Vagina (tissue), 2 donors: ENCODE measurements around the gene ASCC2. TPM values are rescaled to one million over a fixed set of nuclear protein-coding genes. Genes with fewer than 3 reads are reported as not detected.
A peak's percentile ranks its signal among the peaks of the same experiment; 100 is the strongest.

Experiments
- DNase-seq, 2 donors: peaks; one replicate each; pipeline ENCODE4 v3.0.0-alpha.2; 2017; ENCODE audit errors: extremely low spot score in 2 of 2
- H3K27ac ChIP-seq: fragments of 200-600 bp; sonication (generic); one replicate; pipeline ENCODE4 v1.5.1; 2019
- H3K27me3 ChIP-seq: fragments of 200-600 bp; sonication (generic); one replicate; pipeline ENCODE4 v1.5.1; 2019
- H3K36me3 ChIP-seq, 2 donors: fragments of 200-600 bp; sonication (generic); one replicate each; pipeline ENCODE4 v1.5.1; 2017 to 2019
- H3K4me1 ChIP-seq: fragments of 200-600 bp; sonication (generic); one replicate; pipeline ENCODE4 v1.5.1; 2019
- H3K4me3 ChIP-seq, 2 donors: fragments of 200-600 bp; sonication (generic); 1 replicate in 1 of 2; 2 replicates in 1 of 2; pipeline ENCODE4 v1.5.1; 2016 to 2019
- H3K9me3 ChIP-seq: fragments of 200-600 bp; sonication (generic); one replicate; pipeline ENCODE4 v1.5.1; 2019
- POLR2A ChIP-seq, 2 donors: fragments of 450-650 bp; IDR thresholded peaks; one replicate each; pipeline ENCODE4 v1.6.1; 2017; ENCODE audit warnings: antibody characterized with exemption in 2 of 2, mild to moderate bottlenecking in 2 of 2, moderate library complexity in 2 of 2
- POLR2AphosphoS5 ChIP-seq, 2 donors: sonication (generic); formaldehyde crosslinking; IDR thresholded peaks; one replicate each; pipeline ENCODE4 v1.9.0; 2017; ENCODE audit warnings: antibody characterized with exemption in 2 of 2, mild to moderate bottlenecking in 2 of 2, low read depth in 1 of 2; ENCODE audit not compliant: insufficient read depth in 1 of 2
- intact Hi-C: fragments of 100-400 bp; cut with DNase I; formaldehyde crosslinking; loops from one replicate; pipeline ENCODE4 v1.15.1; 2023
- total RNA-seq: library from RNA; depleted of rRNA; stranded (reverse); fragments of >200 nt; gene quantifications from one replicate; pipeline ENCODE4 v1.2.3, GENCODE V29; 2016
- TF ChIP-seq, protein P1 (sequence below), 3 experiments: fragments of 450-650 bp in 2 of 3; fragments of 200-600 bp in 1 of 3; sonication (generic) in 1 of 3; IDR thresholded peaks; one replicate each; pipeline ENCODE4 v1.5.1; 2017 to 2019; ENCODE audit warnings: antibody characterized with exemption in 3 of 3, mild to moderate bottlenecking in 2 of 3, moderate library complexity in 2 of 3

ASCC2 gene
- total RNA-seq, 1 donor from 2014 or later, result 62.6 TPM

DNA sequence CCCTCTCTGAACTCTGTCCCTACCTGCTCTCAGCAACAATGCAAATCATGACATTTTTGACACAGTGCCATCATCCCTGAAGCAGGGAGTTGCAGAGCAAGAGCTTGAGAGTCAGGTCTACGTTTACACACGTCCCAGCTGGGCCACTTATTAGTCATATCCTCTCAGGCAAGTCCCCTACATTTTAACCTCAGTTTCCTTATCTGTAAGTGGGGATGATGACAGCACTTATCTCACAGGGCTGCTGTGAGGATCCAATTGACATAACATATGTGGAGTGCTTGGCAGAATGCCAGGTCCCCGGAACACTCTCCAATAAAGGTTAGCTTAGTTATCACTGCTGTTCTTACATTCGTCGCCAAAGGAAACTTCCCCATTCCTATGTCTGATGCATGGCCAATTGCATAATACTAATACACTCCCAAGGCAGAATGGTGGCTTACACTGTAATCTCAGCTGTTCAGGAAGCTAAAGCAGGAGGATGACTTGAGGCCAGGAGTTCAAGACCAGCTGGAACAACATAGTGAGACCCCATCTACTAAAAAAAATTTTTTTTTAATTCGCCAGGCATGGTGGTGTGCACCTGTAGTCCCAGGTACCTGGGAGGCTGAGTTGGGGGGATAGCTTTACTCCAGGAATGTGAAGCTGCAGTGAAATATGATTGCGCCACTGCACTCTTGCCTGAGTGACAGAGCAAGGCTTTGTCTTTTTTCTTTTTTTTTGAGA lies 16.6 kb downstream of the ASCC2 start:
- no peak for DNase-seq
- Histone ChIP-seq H3K27me3 (no peaks in the 10 kb centered on the region), H3K27ac (no peak overlapping the region)

DNA sequence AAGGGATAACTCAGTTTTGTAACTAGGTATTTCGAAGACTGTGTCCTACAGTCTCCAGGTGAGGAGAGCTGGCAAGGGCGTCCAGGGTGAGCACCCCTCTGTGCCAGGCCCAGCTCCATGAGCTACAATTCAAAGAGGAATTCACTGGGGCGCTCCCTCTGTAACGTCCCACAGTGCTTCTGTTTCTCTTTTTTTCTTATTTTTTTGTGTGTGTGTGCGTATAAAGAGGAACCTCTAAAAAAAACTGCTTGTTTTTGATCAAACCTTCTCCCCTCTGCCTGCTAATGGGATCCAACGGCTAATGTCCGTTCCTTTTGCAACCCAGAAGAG lies 17.1 kb downstream of the ASCC2 start:
- no peak overlapping the region for H3K27ac ChIP-seq
- peaks cover 20% of the 10 kb centered on the region for H3K4me1 ChIP-seq
- TF ChIP-seq, protein P1, sequence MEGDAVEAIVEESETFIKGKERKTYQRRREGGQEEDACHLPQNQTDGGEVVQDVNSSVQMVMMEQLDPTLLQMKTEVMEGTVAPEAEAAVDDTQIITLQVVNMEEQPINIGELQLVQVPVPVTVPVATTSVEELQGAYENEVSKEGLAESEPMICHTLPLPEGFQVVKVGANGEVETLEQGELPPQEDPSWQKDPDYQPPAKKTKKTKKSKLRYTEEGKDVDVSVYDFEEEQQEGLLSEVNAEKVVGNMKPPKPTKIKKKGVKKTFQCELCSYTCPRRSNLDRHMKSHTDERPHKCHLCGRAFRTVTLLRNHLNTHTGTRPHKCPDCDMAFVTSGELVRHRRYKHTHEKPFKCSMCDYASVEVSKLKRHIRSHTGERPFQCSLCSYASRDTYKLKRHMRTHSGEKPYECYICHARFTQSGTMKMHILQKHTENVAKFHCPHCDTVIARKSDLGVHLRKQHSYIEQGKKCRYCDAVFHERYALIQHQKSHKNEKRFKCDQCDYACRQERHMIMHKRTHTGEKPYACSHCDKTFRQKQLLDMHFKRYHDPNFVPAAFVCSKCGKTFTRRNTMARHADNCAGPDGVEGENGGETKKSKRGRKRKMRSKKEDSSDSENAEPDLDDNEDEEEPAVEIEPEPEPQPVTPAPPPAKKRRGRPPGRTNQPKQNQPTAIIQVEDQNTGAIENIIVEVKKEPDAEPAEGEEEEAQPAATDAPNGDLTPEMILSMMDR (IDR thresholded peaks at IDR 0.05), result no peak
- TF ChIP-seq POLR2A (IDR thresholded peaks at IDR 0.05), result no peak
- no peak for TF ChIP-seq POLR2AphosphoS5 (IDR thresholded peaks at IDR 0.05; ENCODE audit: insufficient read depth in 1 of 2, low read depth in 1 of 2)
- no peaks in the 10 kb centered on the region for H3K9me3 ChIP-seq
- no peak overlapping the region for H3K4me3 ChIP-seq
- H3K27me3 ChIP-seq, result no peaks in the 10 kb centered on the region
- intact Hi-C loops, result no loop called here
- H3K36me3 ChIP-seq, result peaks cover 0 to 59% of the 10 kb centered on the region in 2 donors
- no peak for DNase-seq

More for the DNA sequence above, 16.6 kb downstream of the ASCC2 start:
- peak in 1 of 2 donors; percentile 77 for TF ChIP-seq POLR2AphosphoS5 (IDR thresholded peaks at IDR 0.05; ENCODE audit: insufficient read depth in 1 of 2, low read depth in 1 of 2)
- TF ChIP-seq POLR2A (IDR thresholded peaks at IDR 0.05), result no peak
- intact Hi-C loops, result no loop called here
- H3K4me1 ChIP-seq, result peaks cover 15% of the 10 kb centered on the region
- peaks cover 0 to 60% of the 10 kb centered on the region in 2 donors for H3K36me3 ChIP-seq
- no peaks in the 10 kb centered on the region for H3K9me3 ChIP-seq
- H3K4me3 ChIP-seq, result no peak overlapping the region

DNA sequence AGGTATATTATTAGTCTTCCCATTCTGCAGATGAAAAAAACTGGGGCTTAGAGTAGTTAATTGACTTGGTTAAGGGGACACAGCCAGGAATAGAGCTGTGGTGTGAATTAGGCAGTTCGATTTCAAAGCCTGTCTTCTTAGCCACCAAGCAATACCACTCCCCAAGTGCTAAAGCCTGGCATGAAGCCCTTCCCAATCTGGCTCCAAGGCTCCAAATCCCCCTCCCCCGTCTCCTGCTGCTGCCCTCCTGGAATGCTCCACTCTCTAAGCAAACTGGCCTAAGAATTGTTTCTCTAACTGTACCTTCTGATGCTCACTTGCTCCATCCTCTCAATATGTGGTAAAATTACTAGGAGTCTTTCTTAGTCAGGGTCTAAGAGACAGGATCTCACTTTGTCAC lies 18.6 kb downstream of the ASCC2 start:
- intact Hi-C loops, result no loop called here
- no peak for DNase-seq
- Histone ChIP-seq H3K9me3 (no peaks in the 10 kb centered on the region), H3K27ac (no peak overlapping the region), H3K4me3 (no peak overlapping the region), H3K36me3 (peaks cover 0 to 59% of the 10 kb centered on the region in 2 donors), H3K27me3 (no peaks in the 10 kb centered on the region), H3K4me1 (peaks cover 25% of the 10 kb centered on the region)
- no peak for TF ChIP-seq POLR2AphosphoS5 (IDR thresholded peaks at IDR 0.05; ENCODE audit: insufficient read depth in 1 of 2, low read depth in 1 of 2)
- no peak for TF ChIP-seq POLR2A (IDR thresholded peaks at IDR 0.05)

DNA sequence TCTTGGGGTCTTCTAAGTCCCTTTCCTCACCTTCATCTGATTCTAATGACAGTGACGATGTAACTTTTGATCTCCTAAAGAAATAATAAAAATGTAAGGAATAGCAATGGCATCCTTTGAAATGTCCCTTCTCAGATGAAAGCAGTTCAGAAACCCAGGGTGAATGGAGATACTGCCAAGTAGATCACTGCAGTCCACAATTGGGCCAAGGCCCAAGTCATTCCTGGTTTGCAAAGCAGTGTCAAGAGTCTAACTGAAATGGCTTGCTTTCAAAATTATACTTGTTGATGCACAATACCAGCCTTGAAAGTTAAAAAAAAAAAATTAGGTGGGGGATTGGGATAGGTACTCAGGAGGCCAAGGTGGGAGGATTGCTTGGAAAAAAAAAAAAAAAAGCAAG lies 20.4 kb downstream of the ASCC2 start:
- Histone ChIP-seq H3K36me3 (peaks cover 0 to 58% of the 10 kb centered on the region in 2 donors), H3K27me3 (no peaks in the 10 kb centered on the region), H3K9me3 (no peaks in the 10 kb centered on the region), H3K4me1 (peaks cover 25% of the 10 kb centered on the region), H3K4me3 (no peak overlapping the region), H3K27ac (no peak overlapping the region)
- TF ChIP-seq, protein P1 (IDR thresholded peaks at IDR 0.05), result no peak
- TF ChIP-seq POLR2AphosphoS5 (IDR thresholded peaks at IDR 0.05; ENCODE audit: insufficient read depth in 1 of 2, low read depth in 1 of 2) (no peak), POLR2A (IDR thresholded peaks at IDR 0.05) (no peak)
- intact Hi-C loops, result no loop called here
- no peak for DNase-seq

DNA sequence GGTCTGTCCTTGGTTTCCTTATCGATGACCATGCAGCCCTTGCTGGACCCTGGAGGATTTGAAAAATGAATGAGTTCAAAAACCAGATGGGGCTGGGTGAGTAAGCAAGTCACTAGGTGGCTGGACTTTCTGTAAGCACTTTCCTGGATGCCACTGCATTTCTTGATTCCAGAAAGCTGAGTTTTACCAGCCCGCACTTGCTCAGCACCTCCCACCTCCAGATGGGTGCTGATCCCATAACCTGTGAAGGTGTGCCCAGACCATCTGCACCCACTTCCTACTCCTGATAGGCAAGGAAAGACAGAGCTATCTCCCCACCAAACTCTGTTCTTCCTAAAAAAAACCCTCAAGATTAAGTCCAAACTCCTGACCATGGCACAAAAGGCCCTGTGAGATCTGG lies 21.1 kb downstream of the ASCC2 start:
- Histone ChIP-seq H3K9me3 (no peaks in the 10 kb centered on the region), H3K36me3 (peaks cover 0 to 58% of the 10 kb centered on the region in 2 donors), H3K4me3 (no peak overlapping the region), H3K27ac (peak overlapping the region; percentile 42), H3K4me1 (peaks cover 25% of the 10 kb centered on the region), H3K27me3 (no peaks in the 10 kb centered on the region)
- intact Hi-C loops, result no loop called here
- no peak for TF ChIP-seq POLR2A (IDR thresholded peaks at IDR 0.05)
- TF ChIP-seq, protein P1 (IDR thresholded peaks at IDR 0.05), result no peak
- no peak for TF ChIP-seq POLR2AphosphoS5 (IDR thresholded peaks at IDR 0.05; ENCODE audit: insufficient read depth in 1 of 2, low read depth in 1 of 2)
- DNase-seq, result no peak

DNA sequence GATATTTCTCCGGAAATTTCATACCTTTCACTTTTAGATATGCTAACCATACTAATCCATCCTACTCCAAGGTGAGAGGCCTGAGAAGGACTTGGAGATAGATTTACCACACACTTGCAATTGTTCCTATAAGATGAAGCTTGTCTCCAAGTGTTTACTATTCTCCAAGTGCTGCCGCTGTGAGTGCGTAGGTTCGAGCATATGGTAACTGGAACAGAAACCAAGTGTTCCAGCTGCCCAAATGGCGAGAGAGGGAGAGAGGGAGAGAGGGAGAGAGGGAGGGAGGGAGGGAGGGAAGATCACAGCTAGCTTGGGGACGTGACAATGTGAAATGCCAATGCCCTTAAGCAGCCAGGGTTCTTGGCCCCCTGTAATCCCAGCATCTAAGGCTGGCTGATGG lies 21.5 kb downstream of the ASCC2 start:
- H3K36me3 ChIP-seq, result peaks cover 0 to 58% of the 10 kb centered on the region in 2 donors

More for the DNA sequence above, 21.5 kb downstream of the ASCC2 start:
- TF ChIP-seq, protein P1 (IDR thresholded peaks at IDR 0.05), result no peak
- no peak for TF ChIP-seq POLR2A (IDR thresholded peaks at IDR 0.05)
- no peaks in the 10 kb centered on the region for H3K9me3 ChIP-seq
- peak overlapping the region; percentile 42 for H3K27ac ChIP-seq
- no peaks in the 10 kb centered on the region for H3K27me3 ChIP-seq
- no peak for DNase-seq
- intact Hi-C loops, result no loop called here
- no peak overlapping the region for H3K4me3 ChIP-seq
- H3K4me1 ChIP-seq, result peaks cover 25% of the 10 kb centered on the region
